HCT116 (cell line): ENCODE measurements around the gene CDH13. TPM values are rescaled to one million over a fixed set of nuclear protein-coding genes. Genes with fewer than 3 reads are reported as not detected.

Experiments
- ATAC-seq: fragments of 200-7000 bp; cut with Tn5 transposase; 2 replicates; pipeline ENCODE4 v1.9.1; 2020; ENCODE audit warnings: mild to moderate bottlenecking, moderate library complexity
- BruUV-seq: library from RNA; stranded (reverse); fragments of 400-500 nt; replicated peaks from 2 replicates; lab custom pipeline; 2021; lab: Mats Ljungman, UMichigan
- CTCF ChIA-PET: fragments of 300-600 bp; sonication (Branson Sonifier 250); formaldehyde crosslinking; loops from one replicate; lab custom pipeline; 2021; ENCODE audit warnings: antibody characterized with exemption; lab: Charles Lee
- POLR2A ChIA-PET: fragments of 300-600, 350-600 bp; sonication (Branson Sonifier 250); formaldehyde crosslinking; loops from one replicate; lab custom pipeline; 2021; ENCODE audit warnings: antibody characterized with exemption; lab: Charles Lee
- RAD21 ChIA-PET, 2 experiments: fragments of 300-600 bp; sonication (Branson Sonifier 250); formaldehyde crosslinking; loops; one replicate each; lab custom pipeline; 2023; ENCODE audit warnings: low total read pairs in 2 of 2; ENCODE audit not compliant: uncharacterized antibody in 2 of 2, unreplicated experiment in 2 of 2, low non-redundant PET in 1 of 2; lab: Charles Lee
- DNase-seq: peaks from one replicate; pipeline ENCODE4 v3.0.0-alpha.2; 2010; ENCODE audit warnings: low read depth, low spot score
- H2AFZ ChIP-seq: fragments of 200-600 bp; shearing (Covaris generic), sonication (generic); 2 replicates; pipeline ENCODE4 v1.6.1; 2017; ENCODE audit warnings: low read depth, mixed run types, mixed read lengths, antibody characterized with exemption, low read length; ENCODE audit not compliant: poor library complexity, severe bottlenecking
- H3K27ac ChIP-seq: 2 replicates; pipeline ENCODE4 v1.5.1; 2012; ENCODE audit warnings: low read depth, low read length
- H3K27me3 ChIP-seq: fragments of 200-600 bp; sonication (generic); 2 replicates; pipeline ENCODE4 v1.6.1; 2016; ENCODE audit warnings: mixed run types, low read length, mixed read lengths; ENCODE audit not compliant: insufficient read depth
- H3K36me3 ChIP-seq, 2 experiments: fragments of 200-500 bp in 1 of 2; fragments of 200-600 bp in 1 of 2; sonication (Bioruptor generic) in 1 of 2; sonication (generic) in 1 of 2; 2 replicates each; pipeline versions ENCODE4 v1.5.1 to v1.6.1; 2014 to 2016; ENCODE audit warnings: low read length in 2 of 2, inconsistent platforms in 1 of 2, mixed read lengths in 1 of 2, mixed run types in 1 of 2; ENCODE audit not compliant: insufficient read depth in 2 of 2, control insufficient read depth in 1 of 2
- H3K4me1 ChIP-seq, 2 experiments: fragments of 200-600 bp in 1 of 2; sonication (generic) in 1 of 2; 2 replicates each; pipeline versions ENCODE4 v1.5.1 to v1.6.1; 2012 to 2017; ENCODE audit warnings: low read length in 2 of 2, inconsistent platforms in 1 of 2, mild to moderate bottlenecking in 1 of 2, mixed read lengths in 1 of 2, mixed run types in 1 of 2, moderate library complexity in 1 of 2; ENCODE audit not compliant: insufficient read depth in 2 of 2, control insufficient read depth in 1 of 2
- H3K4me2 ChIP-seq: fragments of 200-600 bp; sonication (generic); 2 replicates; pipeline ENCODE4 v1.6.1; 2017; ENCODE audit warnings: mixed run types, low read length, mixed read lengths
- H3K4me3 ChIP-seq, 2 experiments: fragments of 200-600 bp in 1 of 2; sonication (generic) in 1 of 2; replicated peaks in 1 of 2; 2 replicates each; pipeline ENCODE4 v1.5.1; 2011 to 2016; ENCODE audit warnings: low read length in 2 of 2, control low read depth in 1 of 2, low read depth in 1 of 2, mild to moderate bottlenecking in 1 of 2, mixed read lengths in 1 of 2, mixed run types in 1 of 2
- H3K79me2 ChIP-seq: fragments of 200-600 bp; sonication (generic); 2 replicates; pipeline ENCODE4 v1.6.1; 2017; ENCODE audit warnings: mild to moderate bottlenecking, mixed run types, low read length, moderate library complexity, mixed read lengths; ENCODE audit not compliant: insufficient read depth
- H3K9ac ChIP-seq: fragments of 200-600 bp; sonication (generic); 2 replicates; pipeline ENCODE4 v1.6.1; 2016; ENCODE audit warnings: low read length, mixed read lengths
- H3K9me2 ChIP-seq: fragments of 200-600 bp; sonication (generic), shearing (Covaris generic); 2 replicates; pipeline ENCODE4 v1.6.1; 2017; ENCODE audit warnings: mixed run types, mild to moderate bottlenecking, moderate library complexity; ENCODE audit not compliant: insufficient read depth
- H3K9me3 ChIP-seq, 2 experiments: fragments of 200-500 bp in 1 of 2; fragments of 200-600 bp in 1 of 2; sonication (Bioruptor generic) in 1 of 2; sonication (generic) in 1 of 2; 2 replicates each; pipeline ENCODE4 v1.6.1; 2014 to 2017; ENCODE audit warnings: low read length in 2 of 2, mixed read lengths in 2 of 2, inconsistent platforms in 1 of 2, low read depth in 1 of 2, mild to moderate bottlenecking in 1 of 2, mixed run types in 1 of 2, moderate library complexity in 1 of 2; ENCODE audit not compliant: control insufficient read depth in 1 of 2, insufficient read depth in 1 of 2
- H4K20me1 ChIP-seq: fragments of 200-600 bp; sonication (generic), shearing (Covaris generic); 2 replicates; pipeline ENCODE4 v1.6.1; 2017; ENCODE audit warnings: mixed run types, mild to moderate bottlenecking, moderate library complexity; ENCODE audit not compliant: insufficient read depth
- EGR1 ChIP-seq: IDR thresholded peaks from 2 replicates; pipeline ENCODE4 v1.6.1; 2012; ENCODE audit warnings: low read depth
- ELF1 ChIP-seq: IDR thresholded peaks from 2 replicates; pipeline ENCODE4 v1.6.1; 2012; ENCODE audit warnings: low read depth, borderline replicate concordance
- EZH2 ChIP-seq: fragments of 200-600 bp; sonication (generic); IDR thresholded peaks from 2 replicates; pipeline ENCODE4 v1.6.1; 2017; ENCODE audit warnings: antibody characterized with exemption, mixed run types
- EZH2phosphoT487 ChIP-seq: fragments of 200-600 bp; IDR thresholded peaks from 2 replicates; pipeline ENCODE4 v1.6.1; 2018; ENCODE audit warnings: antibody characterized with exemption, borderline replicate concordance
- JUND ChIP-seq: IDR thresholded peaks from 2 replicates; pipeline ENCODE4 v1.6.1; 2012
- REST ChIP-seq: IDR thresholded peaks from 2 replicates; pipeline ENCODE4 v1.6.1; 2012; ENCODE audit warnings: low read depth
- SIN3A ChIP-seq: IDR thresholded peaks from 2 replicates; pipeline ENCODE4 v1.6.1; 2012; ENCODE audit warnings: low read depth
- SRF ChIP-seq: IDR thresholded peaks from 2 replicates; pipeline ENCODE4 v1.6.1; 2012; ENCODE audit warnings: low read depth
- ZNF274 ChIP-seq: fragments of 200-500 bp; sonication (Bioruptor generic); IDR thresholded peaks from 2 replicates; pipeline ENCODE4 v1.6.1; 2014; ENCODE audit warnings: mild to moderate bottlenecking, low read depth, low read length, inconsistent platforms
- intact Hi-C: fragments of 100-400 bp; cut with micrococcal nuclease; formaldehyde crosslinking; loops from 2 replicates; pipeline ENCODE4 v1.10.0; 2022
- total RNA-seq: library from RNA; stranded (reverse); gene quantifications from one replicate; pipeline ENCODE4 v1.2.1, GENCODE V29; 2021; ENCODE audit not compliant: unreplicated experiment

CDH13 gene
- total RNA-seq, 1 experiment from 2014 or later = not detected

DNA sequence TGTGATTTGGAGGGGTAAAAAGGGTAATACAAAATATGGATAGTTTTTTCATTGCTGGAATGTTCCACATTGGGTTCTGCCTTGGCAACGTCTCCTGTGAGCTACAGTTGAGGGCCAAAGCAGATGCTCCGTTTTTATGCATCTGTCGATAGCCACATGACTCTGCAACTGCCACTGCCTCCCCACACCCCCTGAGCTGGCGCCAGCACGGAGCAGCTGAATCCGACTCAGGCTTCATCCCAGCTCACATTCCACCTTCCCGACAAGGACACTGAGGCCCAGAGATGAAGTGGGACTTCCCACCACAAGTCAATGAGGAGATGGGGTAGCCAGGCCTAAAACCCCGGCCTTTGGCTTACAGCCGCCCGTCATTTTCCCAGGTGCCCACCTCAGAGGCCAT, 334.1 kb downstream of the CDH13 start (continued):
- TF ChIP-seq SIN3A (no peak), JUND (no peak)

GRCh38 chr16:82963653-82964052, 336.9 kb downstream of the CDH13 start:
- RAD21 ChIA-PET = no interaction called here
- Histone ChIP-seq H3K4me2 (no peak overlapping the region), H3K4me3 (no peak overlapping the region), H3K9me3 (peaks cover 23 to 37% of the 10 kb centered on the region in 2 experiments; a peak in 3 of 4 replicates), H3K9ac (no peak overlapping the region), H3K36me3 (no peaks in the 10 kb centered on the region), H3K79me2 (no peaks in the 10 kb centered on the region), H3K4me1 (no peaks in the 10 kb centered on the region), H3K27ac (no peak overlapping the region), H2AFZ (no peak overlapping the region), H4K20me1 (no peaks in the 10 kb centered on the region), H3K9me2 (no peaks in the 10 kb centered on the region), H3K27me3 (no peaks in the 10 kb centered on the region)
- no peak for TF ChIP-seq EZH2phosphoT487
- no peak for TF ChIP-seq EGR1
- TF ChIP-seq REST = no peak
- no peak for TF ChIP-seq EZH2
- no peak for TF ChIP-seq SRF
- TF ChIP-seq ZNF274 = no peak
- no peak for TF ChIP-seq ELF1
- TF ChIP-seq JUND = no peak
- DNase-seq (no peak), ATAC-seq (no peak)
- intact Hi-C loops = no loop called here
- BruUV-seq = no TSS peak
- CTCF ChIA-PET = no interaction called here
- POLR2A ChIA-PET = no interaction called here
